Measurements from ENCODE around the gene ZSCAN20.

ZSCAN20 gene

DNA sequence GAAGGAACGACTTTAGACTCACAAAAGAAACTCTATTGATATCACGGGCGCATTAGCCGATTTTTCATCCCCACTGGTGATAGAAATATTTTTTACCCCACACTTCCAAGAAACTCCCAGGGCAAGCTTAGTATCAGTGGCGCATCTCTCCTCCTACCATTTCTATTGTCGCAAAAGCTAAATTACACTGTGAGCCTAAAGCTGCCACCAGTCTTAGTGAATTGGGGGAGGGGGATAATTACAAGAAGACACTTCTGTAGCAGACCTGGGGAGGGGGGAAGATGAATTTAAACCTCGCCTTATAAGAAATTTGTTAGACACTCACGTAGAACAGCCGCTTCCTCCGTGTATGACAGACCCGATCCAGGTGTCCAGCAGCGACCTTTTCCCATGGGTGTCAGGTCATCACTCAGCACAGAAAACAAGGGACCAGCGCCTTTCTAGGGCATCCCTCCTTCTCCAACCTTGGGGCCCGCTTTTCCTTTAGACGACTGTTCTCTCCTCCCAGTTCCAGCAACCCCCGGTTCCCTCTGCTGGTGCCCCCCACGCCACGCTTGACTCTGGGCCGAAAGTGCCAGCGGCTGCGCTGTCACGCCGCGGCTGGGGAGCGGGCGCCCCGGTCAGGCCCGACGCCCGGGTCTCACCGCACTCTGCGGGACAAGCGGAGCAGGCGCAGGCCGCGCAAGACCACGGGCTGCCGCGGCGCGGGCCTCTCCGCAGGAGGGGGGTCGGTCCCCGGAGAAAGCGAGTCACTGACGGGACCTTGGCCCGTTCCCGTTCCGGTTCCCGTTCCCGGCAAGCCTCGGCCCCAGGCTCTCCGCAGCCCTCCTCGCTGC, 42.4 kb upstream of the ZSCAN20 start:
- Histone ChIP-seq H3K27ac (ENCODE audit: low read length) (no peak overlapping the region), H3K27me3 (ENCODE audit: insufficient read depth, low read length, poor library complexity) (peaks cover 28% of the 10 kb centered on the region), H3K36me3 (ENCODE audit: insufficient read depth, low read length) (no peaks in the 10 kb centered on the region), H3K9ac (ENCODE audit: low read depth, low read length) (no peak overlapping the region), H3K4me1 (ENCODE audit: insufficient read depth, low read length) (no peaks in the 10 kb centered on the region), H2AFZ (ENCODE audit: low read depth, low read length) (no peak overlapping the region), H3K4me3 (ENCODE audit: low read depth in 1 of 2, low read length in 2 of 2) (no peak overlapping the region), H4K20me1 (ENCODE audit: insufficient read depth, low read length) (no peaks in the 10 kb centered on the region), H3K79me2 (ENCODE audit: insufficient read depth, low read length) (no peaks in the 10 kb centered on the region), H3K9me3 (ENCODE audit: insufficient read depth, low read length, severe bottlenecking) (no peaks in the 10 kb centered on the region), H3K4me2 (ENCODE audit: insufficient read depth, low read length) (no peak overlapping the region)
- no peak for ATAC-seq (ENCODE audit: insufficient read depth, low read depth)
- TF ChIP-seq EZH2 (IDR thresholded peaks at IDR 0.05; ENCODE audit: borderline replicate concordance, low read depth, low read length, severe bottlenecking): no peak
- TF ChIP-seq, protein P1, sequence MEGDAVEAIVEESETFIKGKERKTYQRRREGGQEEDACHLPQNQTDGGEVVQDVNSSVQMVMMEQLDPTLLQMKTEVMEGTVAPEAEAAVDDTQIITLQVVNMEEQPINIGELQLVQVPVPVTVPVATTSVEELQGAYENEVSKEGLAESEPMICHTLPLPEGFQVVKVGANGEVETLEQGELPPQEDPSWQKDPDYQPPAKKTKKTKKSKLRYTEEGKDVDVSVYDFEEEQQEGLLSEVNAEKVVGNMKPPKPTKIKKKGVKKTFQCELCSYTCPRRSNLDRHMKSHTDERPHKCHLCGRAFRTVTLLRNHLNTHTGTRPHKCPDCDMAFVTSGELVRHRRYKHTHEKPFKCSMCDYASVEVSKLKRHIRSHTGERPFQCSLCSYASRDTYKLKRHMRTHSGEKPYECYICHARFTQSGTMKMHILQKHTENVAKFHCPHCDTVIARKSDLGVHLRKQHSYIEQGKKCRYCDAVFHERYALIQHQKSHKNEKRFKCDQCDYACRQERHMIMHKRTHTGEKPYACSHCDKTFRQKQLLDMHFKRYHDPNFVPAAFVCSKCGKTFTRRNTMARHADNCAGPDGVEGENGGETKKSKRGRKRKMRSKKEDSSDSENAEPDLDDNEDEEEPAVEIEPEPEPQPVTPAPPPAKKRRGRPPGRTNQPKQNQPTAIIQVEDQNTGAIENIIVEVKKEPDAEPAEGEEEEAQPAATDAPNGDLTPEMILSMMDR (IDR thresholded peaks at IDR 0.05; ENCODE audit: borderline replicate concordance, extremely low read depth, low read length, poor library complexity, severe bottlenecking): no peak
- no peak for DNase-seq

DNA sequence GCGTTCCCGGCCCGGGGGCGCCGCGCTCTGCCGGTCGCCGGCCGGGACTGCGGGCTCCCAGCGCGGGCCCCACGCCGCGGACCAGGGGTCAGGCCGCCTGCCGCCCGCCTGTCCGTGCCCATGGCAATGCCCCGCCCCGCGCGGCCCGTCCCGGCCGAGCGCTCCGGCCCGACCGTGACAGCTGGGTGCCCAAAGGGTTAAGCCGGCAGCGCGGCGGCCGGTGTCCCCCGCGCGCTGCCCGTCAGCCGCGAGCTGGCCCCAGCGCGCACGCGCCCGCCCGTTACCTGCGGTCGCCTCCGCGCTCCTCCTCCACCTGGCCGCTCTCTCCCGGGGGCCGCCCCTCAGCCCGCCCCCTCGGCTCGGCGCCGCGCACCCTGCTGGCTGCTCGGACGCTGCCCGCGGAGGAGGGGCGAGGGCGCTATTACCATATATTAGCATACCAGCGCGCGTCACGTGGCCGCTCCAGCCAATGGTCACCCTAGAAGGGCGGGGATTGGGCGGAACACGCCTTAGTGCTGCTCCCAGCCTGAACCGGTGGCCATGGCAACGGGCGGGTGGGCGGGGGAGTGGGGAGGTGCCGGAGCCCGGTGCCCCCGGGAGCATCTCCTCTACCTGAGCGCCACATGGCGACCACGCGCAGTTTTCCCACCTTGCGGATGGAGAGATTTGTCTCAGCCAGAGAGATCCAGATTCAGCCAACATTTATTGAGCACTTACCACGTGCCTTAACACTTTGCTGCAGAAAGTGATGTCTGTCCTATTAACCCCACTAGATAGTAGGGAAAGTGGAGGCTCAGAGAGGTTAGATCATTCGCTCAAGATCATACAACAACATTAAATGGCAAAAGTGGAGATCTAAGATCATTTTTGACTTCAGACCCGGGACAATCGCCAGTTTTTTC, 41.5 kb upstream of the ZSCAN20 start, which contains the start of gene PHC2:
TSS of gene PHC2 (minus strand) at position 404 of the 902 bp plus-strand sequence. CDS start 55,556 bp downstream, outside the sequence.
- TF ChIP-seq, protein P1 (IDR thresholded peaks at IDR 0.05; ENCODE audit: borderline replicate concordance, extremely low read depth, low read length, poor library complexity, severe bottlenecking): no peak
- TF ChIP-seq EZH2 (IDR thresholded peaks at IDR 0.05; ENCODE audit: borderline replicate concordance, low read depth, low read length, severe bottlenecking): no peak
- no peak for DNase-seq
- H3K4me2 ChIP-seq (ENCODE audit: insufficient read depth, low read length): no peak within 1 kb of the TSS
- H3K79me2 ChIP-seq (ENCODE audit: insufficient read depth, low read length): no peaks in the 10 kb centered on the region
- ATAC-seq (ENCODE audit: insufficient read depth, low read depth): no peak
- H3K27ac ChIP-seq (ENCODE audit: low read length): no peak within 1 kb of the TSS
- H3K4me3 ChIP-seq (ENCODE audit: low read depth in 1 of 2, low read length in 2 of 2): no peak within 1 kb of the TSS
- H3K27me3 ChIP-seq (ENCODE audit: insufficient read depth, low read length, poor library complexity): peaks cover 27% of the 10 kb centered on the region
- H3K9ac ChIP-seq (ENCODE audit: low read depth, low read length): no peak within 1 kb of the TSS
- H3K36me3 ChIP-seq (ENCODE audit: insufficient read depth, low read length): no peaks in the 10 kb centered on the region
- no peaks in the 10 kb centered on the region for H3K4me1 ChIP-seq (ENCODE audit: insufficient read depth, low read length)
- no peaks in the 10 kb centered on the region for H3K9me3 ChIP-seq (ENCODE audit: insufficient read depth, low read length, severe bottlenecking)
- no peak within 1 kb of the TSS for H2AFZ ChIP-seq (ENCODE audit: low read depth, low read length)
- no peaks in the 10 kb centered on the region for H4K20me1 ChIP-seq (ENCODE audit: insufficient read depth, low read length)

DNA sequence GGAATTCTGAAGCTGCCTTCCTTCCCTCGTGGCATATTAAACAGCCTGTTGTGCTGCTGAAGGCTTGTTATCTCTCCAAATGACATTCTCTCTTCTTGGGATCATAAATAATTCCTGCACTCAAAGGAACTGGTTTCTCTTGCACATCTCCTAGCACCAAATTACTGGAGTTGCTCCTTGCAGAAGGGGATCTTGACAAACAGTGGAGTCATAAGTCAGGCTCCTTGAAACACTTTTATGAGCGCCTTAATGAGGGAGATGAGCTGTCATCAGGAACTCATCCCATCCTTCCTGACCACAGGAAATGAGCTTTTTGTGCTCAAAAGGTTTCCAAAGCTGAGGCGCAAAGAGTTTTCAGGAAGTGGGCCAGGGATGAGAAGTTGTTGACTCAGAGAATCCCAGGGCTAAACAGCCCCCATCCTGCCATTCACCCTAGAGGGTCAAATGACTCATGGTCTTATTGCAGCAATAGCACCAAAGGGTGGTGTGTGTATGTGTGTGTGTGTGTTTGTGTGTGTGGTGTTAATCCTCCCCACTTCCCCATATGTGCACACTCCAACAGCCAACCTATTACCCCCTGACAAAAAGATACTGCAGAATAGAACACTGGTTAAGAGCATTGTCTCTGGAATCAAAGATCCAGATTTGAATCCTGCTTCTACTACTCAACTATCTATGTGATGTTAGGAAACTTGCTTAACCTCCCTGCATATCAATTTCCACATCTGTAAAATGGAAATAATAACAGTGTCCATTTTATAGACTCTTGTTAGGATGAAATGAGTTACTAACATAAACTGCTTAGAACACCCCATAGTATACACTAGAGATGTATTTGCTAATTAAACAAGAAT, 38.7 kb upstream of the ZSCAN20 start:
- no peak overlapping the region for H3K4me2 ChIP-seq (ENCODE audit: insufficient read depth, low read length)
- TF ChIP-seq EZH2 (IDR thresholded peaks at IDR 0.05; ENCODE audit: borderline replicate concordance, low read depth, low read length, severe bottlenecking): no peak
- TF ChIP-seq, protein P1 (IDR thresholded peaks at IDR 0.05; ENCODE audit: borderline replicate concordance, extremely low read depth, low read length, poor library complexity, severe bottlenecking): no peak
- no peak overlapping the region for H3K9ac ChIP-seq (ENCODE audit: low read depth, low read length)
- no peak overlapping the region for H3K4me3 ChIP-seq (ENCODE audit: low read depth in 1 of 2, low read length in 2 of 2)
- no peaks in the 10 kb centered on the region for H3K4me1 ChIP-seq (ENCODE audit: insufficient read depth, low read length)
- H3K36me3 ChIP-seq (ENCODE audit: insufficient read depth, low read length): no peaks in the 10 kb centered on the region
- H2AFZ ChIP-seq (ENCODE audit: low read depth, low read length): no peak overlapping the region
- ATAC-seq (ENCODE audit: insufficient read depth, low read depth) (no peak), DNase-seq (no peak)
- H3K27ac ChIP-seq (ENCODE audit: low read length): no peak overlapping the region
- peaks cover 28% of the 10 kb centered on the region for H3K27me3 ChIP-seq (ENCODE audit: insufficient read depth, low read length, poor library complexity)
- H4K20me1 ChIP-seq (ENCODE audit: insufficient read depth, low read length): no peaks in the 10 kb centered on the region
- H3K9me3 ChIP-seq (ENCODE audit: insufficient read depth, low read length, severe bottlenecking): no peaks in the 10 kb centered on the region
- H3K79me2 ChIP-seq (ENCODE audit: insufficient read depth, low read length): no peaks in the 10 kb centered on the region

All from DND-41 (cell line).